ENCODE measurements around the gene EPM2AIP1.

The EPM2AIP1 gene

GRCh38 chr3:36944641-36945270 is 48.2 kb downstream of the EPM2AIP1 start, which contains the start of gene TRANK1:
Gene TRANK1, minus strand, starts transcription at chr3:36945054. Its CDS starts 245 bp downstream, at chr3:36944809.
- DNase-seq = peak; percentile 45

GRCh38 chr3:36944012-36944640 is 48.8 kb downstream of the EPM2AIP1 start:
- peak; percentile 40 for DNase-seq

GRCh38 chr3:36943601-36944000 is 49.3 kb downstream of the EPM2AIP1 start:
- no peak for DNase-seq

- no peak for DNase-seq
Observed at GRCh38 chr3:36942638-36943248, 50.2 kb downstream of the EPM2AIP1 start.

GRCh38 chr3:36941658-36942057 is 51.3 kb downstream of the EPM2AIP1 start:
- no peak for DNase-seq

- no peak for DNase-seq
Observed at GRCh38 chr3:36941162-36941561, 51.8 kb downstream of the EPM2AIP1 start.

GRCh38 chr3:36937492-36937891 is 55.4 kb downstream of the EPM2AIP1 start:
- no peak for DNase-seq
